ENCODE data around the gene PXMP4.
A peak's percentile ranks its signal among the peaks of the same experiment; 100 is the strongest.
"Not testable (repeated sequence)": the region's sequence is repeated elsewhere in the genome, so short reads cannot be mapped to it uniquely, and the experiment has no call there.

Gene PXMP4, protein sequence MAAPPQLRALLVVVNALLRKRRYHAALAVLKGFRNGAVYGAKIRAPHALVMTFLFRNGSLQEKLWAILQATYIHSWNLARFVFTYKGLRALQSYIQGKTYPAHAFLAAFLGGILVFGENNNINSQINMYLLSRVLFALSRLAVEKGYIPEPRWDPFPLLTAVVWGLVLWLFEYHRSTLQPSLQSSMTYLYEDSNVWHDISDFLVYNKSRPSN

DNA sequence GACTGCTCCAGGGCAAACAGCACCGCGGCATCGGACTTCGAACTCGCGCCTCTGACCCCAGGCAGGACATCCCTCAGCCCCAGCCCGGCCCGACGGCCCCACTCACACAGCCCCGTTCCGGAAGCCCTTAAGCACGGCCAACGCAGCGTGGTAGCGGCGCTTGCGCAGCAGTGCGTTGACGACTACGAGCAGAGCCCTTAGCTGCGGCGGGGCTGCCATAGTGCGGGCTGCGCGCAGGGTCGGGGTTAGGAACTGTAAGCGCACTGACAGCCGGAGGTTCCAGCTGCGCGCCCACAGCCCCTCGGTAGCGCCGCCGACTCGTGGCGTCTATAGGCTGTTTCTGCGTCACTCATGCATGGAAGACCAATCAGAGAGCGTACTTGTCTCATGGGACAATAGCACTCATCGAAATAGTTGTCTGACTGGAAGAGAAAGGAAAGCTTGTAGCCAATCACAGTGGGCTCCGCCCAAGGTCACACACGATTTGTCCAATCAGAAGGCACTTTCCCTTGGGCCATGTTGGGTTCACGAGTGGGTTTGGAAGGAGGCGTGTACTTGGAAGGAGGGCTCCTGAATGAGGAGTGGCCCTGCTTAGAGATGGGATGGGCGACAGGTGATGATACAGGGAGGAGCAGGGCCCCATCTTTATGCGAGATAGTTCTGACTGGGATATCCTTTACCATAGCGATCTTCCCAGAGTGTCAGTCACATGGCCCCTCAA, at the start of gene PXMP4:
PXMP4 (minus strand) TSS at position 322 of the 721 bp plus-strand sequence; CDS start at position 219, 103 bp downstream.
- no peaks in the 10 kb centered on the region for H3K9me3 ChIP-seq (ENCODE audit: low read length)
- H3K4me3 ChIP-seq (ENCODE audit: low read depth in 1 of 2, low read length in 2 of 2) = peak within 1 kb of the TSS; percentile 71 to 88
- peak within 1 kb of the TSS; percentile 25 for H3K9ac ChIP-seq (ENCODE audit: low read length)
- H3K27ac ChIP-seq (ENCODE audit: low read depth, low read length) = peak within 1 kb of the TSS; percentile 78
- H3K4me1 ChIP-seq (ENCODE audit: insufficient read depth, low read length) = peaks cover 9% of the 10 kb centered on the region
- no peaks in the 10 kb centered on the region for H3K36me3 ChIP-seq (ENCODE audit: insufficient read depth, low read length)
- H3K27me3 ChIP-seq (ENCODE audit: control insufficient read depth in 1 of 2, insufficient read depth in 2 of 2, low read length in 2 of 2) = no peaks in the 10 kb centered on the region

DNA sequence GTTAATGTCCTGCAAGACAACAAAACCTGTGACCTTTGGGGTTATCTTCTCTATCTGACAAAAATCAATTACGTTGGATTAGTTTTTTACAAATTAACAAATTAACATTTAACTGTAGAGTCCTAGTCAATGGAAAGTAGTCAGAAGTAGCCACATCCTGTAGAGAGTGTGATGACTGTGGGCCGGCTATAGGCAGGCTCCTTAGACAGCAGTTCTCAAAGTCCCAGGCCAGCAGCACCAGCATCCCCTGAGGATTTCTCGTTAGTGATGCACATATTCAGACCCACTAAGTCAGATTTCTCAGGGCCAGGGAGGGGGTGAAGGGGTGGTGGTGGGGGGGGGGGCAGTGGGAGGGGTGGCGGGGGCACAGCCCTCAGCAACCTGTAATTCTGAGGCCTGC, 48.9 kb upstream of the PXMP4 start:
- no peaks in the 10 kb centered on the region for H3K27me3 ChIP-seq (ENCODE audit: control insufficient read depth in 1 of 2, insufficient read depth in 2 of 2, low read length in 2 of 2)
- H3K36me3 ChIP-seq (ENCODE audit: insufficient read depth, low read length) = peaks cover 11% of the 10 kb centered on the region
- H3K9me3 ChIP-seq (ENCODE audit: low read length) = no peaks in the 10 kb centered on the region

DNA sequence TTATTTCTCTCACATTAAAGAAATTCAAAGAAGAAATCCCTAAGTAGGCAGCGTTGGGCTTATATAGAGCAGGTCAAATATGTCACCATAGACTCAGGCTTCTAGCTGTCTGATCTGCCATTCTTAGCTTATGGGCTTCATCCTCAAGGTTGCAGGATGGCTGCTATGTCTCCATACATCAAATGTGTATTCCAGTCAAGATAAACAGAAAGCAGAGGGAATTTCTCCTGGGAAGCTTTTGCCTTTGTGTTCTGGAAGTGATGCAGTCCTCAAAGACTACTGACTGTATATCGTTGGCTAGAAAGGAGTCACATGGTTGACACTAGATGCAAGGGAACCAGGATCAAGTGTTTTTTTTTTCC, 47.6 kb upstream of the PXMP4 start:
- no peaks in the 10 kb centered on the region for H3K9me3 ChIP-seq (ENCODE audit: low read length)
- no peak overlapping the region for H3K4me3 ChIP-seq (ENCODE audit: low read depth in 1 of 2, low read length in 2 of 2)
- peaks cover 6% of the 10 kb centered on the region for H3K36me3 ChIP-seq (ENCODE audit: insufficient read depth, low read length)
- no peaks in the 10 kb centered on the region for H3K4me1 ChIP-seq (ENCODE audit: insufficient read depth, low read length)
- no peaks in the 10 kb centered on the region for H3K27me3 ChIP-seq (ENCODE audit: control insufficient read depth in 1 of 2, insufficient read depth in 2 of 2, low read length in 2 of 2)
- no peak overlapping the region for H3K9ac ChIP-seq (ENCODE audit: low read length)
- H3K27ac ChIP-seq (ENCODE audit: low read depth, low read length) = no peak overlapping the region

More for the DNA sequence above, 48.9 kb upstream of the PXMP4 start:
- no peak overlapping the region for H3K4me3 ChIP-seq (ENCODE audit: low read depth in 1 of 2, low read length in 2 of 2)
- no peak overlapping the region for H3K27ac ChIP-seq (ENCODE audit: low read depth, low read length)
- H3K4me1 ChIP-seq (ENCODE audit: insufficient read depth, low read length) = no peaks in the 10 kb centered on the region
- H3K9ac ChIP-seq (ENCODE audit: low read length) = no peak overlapping the region

DNA sequence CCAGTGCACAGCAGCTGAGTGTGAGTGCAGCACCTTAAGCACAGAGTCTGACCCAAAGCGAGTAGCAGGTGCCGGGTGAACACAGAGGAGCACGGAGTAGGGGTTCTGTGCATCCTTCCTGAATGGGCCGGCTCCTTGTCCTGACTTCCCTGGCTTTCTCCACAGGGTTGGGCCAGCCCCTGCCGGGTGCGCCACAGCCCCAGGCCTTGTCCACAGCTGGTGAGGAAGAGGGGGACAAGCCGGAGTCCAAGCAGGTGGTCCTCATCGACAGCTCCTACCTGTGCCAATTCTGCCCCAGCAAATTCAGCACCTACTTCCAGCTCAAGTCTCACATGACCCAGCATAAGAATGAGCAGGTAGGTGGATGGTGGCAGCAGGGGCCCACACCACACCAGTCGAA, 46.6 kb upstream of the PXMP4 start:
- Histone ChIP-seq H3K9ac (ENCODE audit: low read length) (no peak overlapping the region), H3K27ac (ENCODE audit: low read depth, low read length) (no peak overlapping the region), H3K4me3 (ENCODE audit: low read depth in 1 of 2, low read length in 2 of 2) (no peak overlapping the region), H3K4me1 (ENCODE audit: insufficient read depth, low read length) (no peaks in the 10 kb centered on the region), H3K36me3 (ENCODE audit: insufficient read depth, low read length) (peaks cover 6% of the 10 kb centered on the region), H3K9me3 (ENCODE audit: low read length) (no peaks in the 10 kb centered on the region), H3K27me3 (ENCODE audit: control insufficient read depth in 1 of 2, insufficient read depth in 2 of 2, low read length in 2 of 2) (no peaks in the 10 kb centered on the region)

DNA sequence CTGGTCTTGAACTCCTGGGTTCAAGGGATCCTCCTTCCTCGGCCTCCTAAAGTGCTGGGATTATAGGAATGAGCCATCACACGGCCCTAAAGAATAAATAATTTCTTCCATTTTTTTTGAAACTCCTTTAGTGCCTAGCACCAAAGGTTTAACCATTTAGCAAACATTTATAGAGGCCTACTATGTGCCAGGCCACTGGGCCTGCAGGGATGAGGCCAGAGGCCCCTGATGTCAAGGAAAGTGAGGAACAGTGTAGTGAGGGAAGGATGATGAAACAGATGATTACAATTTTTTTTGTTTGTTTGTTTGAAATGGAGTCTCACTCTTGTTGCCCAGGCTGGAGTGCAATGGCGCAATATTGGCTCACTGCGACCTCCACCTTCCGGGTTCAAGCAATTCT, 45.5 kb upstream of the PXMP4 start:
- no peak overlapping the region for H3K4me3 ChIP-seq (ENCODE audit: low read depth in 1 of 2, low read length in 2 of 2)
- H3K9ac ChIP-seq (ENCODE audit: low read length) = no peak overlapping the region
- H3K36me3 ChIP-seq (ENCODE audit: insufficient read depth, low read length) = peaks cover 6% of the 10 kb centered on the region
- H3K27me3 ChIP-seq (ENCODE audit: control insufficient read depth in 1 of 2, insufficient read depth in 2 of 2, low read length in 2 of 2) = no peaks in the 10 kb centered on the region
- no peaks in the 10 kb centered on the region for H3K4me1 ChIP-seq (ENCODE audit: insufficient read depth, low read length)
- no peaks in the 10 kb centered on the region for H3K9me3 ChIP-seq (ENCODE audit: low read length)
- H3K27ac ChIP-seq (ENCODE audit: low read depth, low read length) = no peak overlapping the region

DNA sequence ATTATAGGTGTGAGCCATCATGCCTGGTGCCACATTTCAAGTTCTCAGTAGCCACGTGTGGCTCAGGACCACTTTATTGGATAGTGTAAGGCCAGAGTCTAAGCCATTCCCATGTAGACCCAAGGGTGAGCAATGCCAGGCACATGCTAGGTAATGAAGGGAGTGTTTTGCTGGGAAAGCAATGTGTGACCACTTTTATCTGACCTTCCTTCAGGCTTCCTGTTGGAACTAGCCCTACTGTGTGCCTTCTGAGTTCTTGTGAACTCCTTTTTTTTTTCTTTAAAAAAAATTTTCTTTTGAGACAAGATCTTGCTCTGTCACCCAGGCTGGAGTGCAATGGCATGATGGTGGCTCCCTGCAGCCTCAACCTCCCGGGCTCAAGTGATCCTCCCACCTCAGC, 45.0 kb upstream of the PXMP4 start:
- Histone ChIP-seq H3K4me3 (ENCODE audit: low read depth in 1 of 2, low read length in 2 of 2) (no peak overlapping the region), H3K9me3 (ENCODE audit: low read length) (no peaks in the 10 kb centered on the region), H3K27ac (ENCODE audit: low read depth, low read length) (no peak overlapping the region), H3K9ac (ENCODE audit: low read length) (no peak overlapping the region), H3K36me3 (ENCODE audit: insufficient read depth, low read length) (peaks cover 6% of the 10 kb centered on the region), H3K27me3 (ENCODE audit: control insufficient read depth in 1 of 2, insufficient read depth in 2 of 2, low read length in 2 of 2) (no peaks in the 10 kb centered on the region), H3K4me1 (ENCODE audit: insufficient read depth, low read length) (no peaks in the 10 kb centered on the region)

DNA sequence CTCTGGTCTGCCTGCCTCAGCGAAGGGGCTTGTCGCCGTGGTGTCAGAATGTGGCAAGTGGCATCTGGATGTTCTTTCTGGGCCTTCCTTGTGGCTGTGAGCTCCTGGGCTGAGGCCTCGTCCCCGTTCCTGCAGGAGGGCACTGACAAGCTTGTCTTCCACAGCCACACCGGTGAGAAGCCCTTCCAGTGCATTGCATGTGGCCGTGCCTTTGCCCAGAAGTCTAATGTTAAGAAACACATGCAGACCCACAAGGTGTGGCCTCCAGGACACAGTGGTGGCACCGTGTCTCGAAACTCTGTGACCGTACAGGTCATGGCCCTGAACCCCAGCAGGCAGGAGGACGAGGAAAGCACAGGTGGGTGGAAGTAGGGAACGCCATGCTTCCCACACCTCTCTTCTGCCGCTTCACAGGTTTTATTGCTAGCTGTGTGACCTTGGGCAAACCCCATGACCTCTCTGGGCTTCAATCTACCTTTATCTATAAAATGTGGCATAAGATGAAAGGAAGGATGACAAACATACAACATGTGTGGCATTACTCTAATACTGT, 41.7 kb upstream of the PXMP4 start:
- no peaks in the 10 kb centered on the region for H3K4me1 ChIP-seq (ENCODE audit: insufficient read depth, low read length)
- H3K4me3 ChIP-seq (ENCODE audit: low read depth in 1 of 2, low read length in 2 of 2) = no peak overlapping the region
- H3K9me3 ChIP-seq (ENCODE audit: low read length) = peaks cover 4% of the 10 kb centered on the region
- no peak overlapping the region for H3K27ac ChIP-seq (ENCODE audit: low read depth, low read length)
- H3K36me3 ChIP-seq (ENCODE audit: insufficient read depth, low read length) = peaks cover 7% of the 10 kb centered on the region
- H3K27me3 ChIP-seq (ENCODE audit: control insufficient read depth in 1 of 2, insufficient read depth in 2 of 2, low read length in 2 of 2) = no peaks in the 10 kb centered on the region
- no peak overlapping the region for H3K9ac ChIP-seq (ENCODE audit: low read length)

DNA sequence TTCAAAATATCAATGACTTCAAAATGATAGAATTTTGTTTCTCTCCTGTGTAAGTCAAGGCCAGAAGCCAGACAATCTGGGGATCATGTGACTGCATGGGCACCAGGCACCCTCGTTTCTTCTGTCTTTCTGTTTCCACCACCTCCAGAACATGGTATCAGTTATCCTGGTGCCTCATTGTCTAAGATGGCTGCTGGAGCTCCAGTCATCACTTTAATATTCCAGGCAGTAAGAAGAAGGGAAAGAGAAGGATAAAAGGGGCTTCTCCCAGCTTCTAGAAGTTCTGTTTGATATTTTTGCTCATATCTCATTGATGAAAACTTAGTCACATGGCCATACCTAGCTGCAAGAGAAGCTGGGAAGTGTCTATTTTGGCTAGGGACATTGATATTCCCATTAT, 37.3 kb upstream of the PXMP4 start:
- H3K27ac ChIP-seq (ENCODE audit: low read depth, low read length) = no peak overlapping the region
- peaks cover 21% of the 10 kb centered on the region for H3K36me3 ChIP-seq (ENCODE audit: insufficient read depth, low read length)
- H3K4me3 ChIP-seq (ENCODE audit: low read depth in 1 of 2, low read length in 2 of 2) = no peak overlapping the region
- no peak overlapping the region for H3K9ac ChIP-seq (ENCODE audit: low read length)
- peaks cover 4% of the 10 kb centered on the region for H3K9me3 ChIP-seq (ENCODE audit: low read length)
- no peaks in the 10 kb centered on the region for H3K27me3 ChIP-seq (ENCODE audit: control insufficient read depth in 1 of 2, insufficient read depth in 2 of 2, low read length in 2 of 2)
- no peaks in the 10 kb centered on the region for H3K4me1 ChIP-seq (ENCODE audit: insufficient read depth, low read length)

DNA sequence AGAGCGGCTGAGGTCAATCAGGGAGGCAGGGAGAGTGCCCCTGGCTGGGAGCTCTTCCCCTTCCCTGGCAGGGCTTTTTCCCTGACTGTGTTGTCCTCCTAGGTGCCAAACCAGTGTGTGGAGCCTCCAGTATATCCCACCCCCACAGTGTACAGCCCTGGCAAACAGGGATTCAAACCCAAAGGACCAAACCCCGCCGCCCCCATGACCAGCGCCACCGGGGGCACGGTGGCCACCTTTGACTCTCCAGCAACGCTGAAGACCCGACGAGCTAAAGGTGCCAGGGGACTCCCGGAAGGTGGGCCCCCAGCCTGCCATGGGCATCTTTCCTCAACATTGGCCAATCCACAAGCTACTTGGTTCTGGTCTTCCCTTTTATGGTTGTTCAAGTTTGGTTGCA, 36.9 kb upstream of the PXMP4 start:
- H3K4me1 ChIP-seq (ENCODE audit: insufficient read depth, low read length) = no peaks in the 10 kb centered on the region
- peaks cover 21% of the 10 kb centered on the region for H3K36me3 ChIP-seq (ENCODE audit: insufficient read depth, low read length)

DNA sequence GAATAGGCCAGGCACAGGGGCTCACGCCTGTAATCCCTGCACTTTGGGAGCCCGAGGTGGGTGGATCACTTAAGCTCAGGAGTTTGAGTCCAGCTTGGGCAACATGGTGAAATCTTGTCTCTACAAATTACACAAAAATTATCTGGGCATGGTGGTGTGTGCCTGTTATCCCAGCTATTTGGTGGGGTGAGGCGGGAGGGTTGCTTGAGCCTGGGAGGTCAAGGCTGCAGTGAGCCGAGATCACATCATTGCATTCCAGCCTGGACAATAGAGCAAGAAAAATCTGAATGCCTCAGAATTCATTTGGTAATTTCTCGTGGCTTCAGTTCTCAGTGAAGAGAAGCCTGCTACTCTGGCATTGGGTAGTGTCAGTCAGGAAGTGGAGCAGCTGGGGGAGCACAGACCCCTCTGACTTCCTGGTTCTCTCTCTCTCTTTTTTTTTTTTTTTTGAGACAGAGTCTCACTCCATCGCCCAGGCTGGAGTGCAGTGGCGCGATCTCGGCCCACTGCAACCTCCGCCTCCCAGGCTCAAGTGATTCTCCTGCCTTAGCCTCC, 35.9 kb upstream of the PXMP4 start:
- H3K4me3 ChIP-seq (ENCODE audit: low read depth in 1 of 2, low read length in 2 of 2); H3K27ac ChIP-seq (ENCODE audit: low read depth, low read length); H3K9ac ChIP-seq (ENCODE audit: low read length); H3K4me1 ChIP-seq (ENCODE audit: insufficient read depth, low read length); H3K27me3 ChIP-seq (ENCODE audit: control insufficient read depth in 1 of 2, insufficient read depth in 2 of 2, low read length in 2 of 2); H3K9me3 ChIP-seq (ENCODE audit: low read length): not testable (repeated sequence)
- H3K36me3 ChIP-seq (ENCODE audit: insufficient read depth, low read length) = peaks cover 25% of the 10 kb centered on the region

More for the DNA sequence above, 36.9 kb upstream of the PXMP4 start:
- Histone ChIP-seq H3K9ac (ENCODE audit: low read length) (no peak overlapping the region), H3K27me3 (ENCODE audit: control insufficient read depth in 1 of 2, insufficient read depth in 2 of 2, low read length in 2 of 2) (no peaks in the 10 kb centered on the region), H3K4me3 (ENCODE audit: low read depth in 1 of 2, low read length in 2 of 2) (no peak overlapping the region), H3K9me3 (ENCODE audit: low read length) (peaks cover 4% of the 10 kb centered on the region), H3K27ac (ENCODE audit: low read depth, low read length) (no peak overlapping the region)

DNA sequence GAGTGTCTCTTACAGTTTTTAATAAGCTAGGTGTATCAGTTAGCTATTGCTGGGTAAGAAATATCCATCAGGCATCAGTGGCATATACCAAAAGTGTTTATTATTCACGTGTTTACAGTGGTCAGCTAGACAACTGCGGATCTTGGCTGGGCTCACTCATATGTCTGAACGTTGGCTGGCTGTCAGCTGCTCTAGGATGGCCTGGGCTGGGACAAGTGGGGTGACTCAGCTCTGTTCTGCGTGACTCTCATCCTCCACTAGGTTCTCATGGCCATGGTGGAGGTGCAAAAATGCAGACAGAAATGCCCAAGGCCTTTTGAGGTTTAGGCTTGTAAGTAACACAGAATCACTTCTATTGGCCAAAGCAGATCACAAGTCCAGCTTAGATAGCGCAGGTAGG, 33.7 kb upstream of the PXMP4 start:
- Histone ChIP-seq H3K9ac (ENCODE audit: low read length) (no peak overlapping the region), H3K4me1 (ENCODE audit: insufficient read depth, low read length) (no peaks in the 10 kb centered on the region), H3K27me3 (ENCODE audit: control insufficient read depth in 1 of 2, insufficient read depth in 2 of 2, low read length in 2 of 2) (no peaks in the 10 kb centered on the region), H3K4me3 (ENCODE audit: low read depth in 1 of 2, low read length in 2 of 2) (no peak overlapping the region), H3K36me3 (ENCODE audit: insufficient read depth, low read length) (peaks cover 29% of the 10 kb centered on the region), H3K9me3 (ENCODE audit: low read length) (peaks cover 4% of the 10 kb centered on the region), H3K27ac (ENCODE audit: low read depth, low read length) (no peak overlapping the region)

Data from muscle layer of colon (tissue), 2 donors.